Measurements from ENCODE around the gene RRAS.
A peak's percentile ranks its signal among the peaks of the same experiment; 100 is the strongest.

Gene RRAS

GRCh38 chr19:49594993-49595818 lies 44.7 kb downstream of the RRAS start:
- no peak for DNase-seq (ENCODE audit: low spot score)

GRCh38 chr19:49594157-49594992 lies 45.6 kb downstream of the RRAS start:
- no peak for DNase-seq (ENCODE audit: low spot score)

GRCh38 chr19:49593233-49594113 lies 46.5 kb downstream of the RRAS start:
- DNase-seq (ENCODE audit: low spot score), result peak; percentile 92

- no peak for DNase-seq (ENCODE audit: low spot score)
Observed at GRCh38 chr19:49592486-49593232, 47.3 kb downstream of the RRAS start.

GRCh38 chr19:49591731-49592485 lies 48.0 kb downstream of the RRAS start:
- peak; percentile 35 for DNase-seq (ENCODE audit: low spot score)

GRCh38 chr19:49590971-49591730 lies 48.8 kb downstream of the RRAS start, which contains the start of gene PRR12:
Gene PRR12 (plus strand): TSS chr19:49591182. CDS start chr19:49591655, 473 bp downstream.
- DNase-seq (ENCODE audit: low spot score), result peak; percentile 46

- DNase-seq (ENCODE audit: low spot score), result peak; percentile 95
Observed at GRCh38 chr19:49590071-49590970, 49.6 kb downstream of the RRAS start.

DNA sequence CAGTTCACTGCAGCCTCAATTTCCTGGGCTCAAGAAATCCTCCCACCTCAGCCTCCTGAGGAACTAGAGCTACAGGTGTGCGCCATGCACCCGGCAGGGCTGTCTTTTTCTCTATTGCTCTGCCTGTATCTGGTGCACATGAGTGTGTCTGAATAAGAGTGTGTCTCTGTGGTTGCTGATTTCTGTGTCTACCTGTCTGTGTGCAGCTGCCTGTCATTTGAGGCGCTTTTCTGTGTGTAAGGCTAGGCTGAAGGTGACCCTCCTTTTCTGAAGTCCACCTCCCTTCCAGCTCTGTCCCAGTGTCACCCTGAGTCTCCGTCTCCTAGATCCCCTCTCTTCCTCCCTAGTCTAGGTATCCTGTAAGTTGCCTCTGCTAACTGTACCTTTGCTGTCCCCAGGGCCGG lies 50.4 kb downstream of the RRAS start:
- DNase-seq (ENCODE audit: low spot score), result no peak

DNA sequence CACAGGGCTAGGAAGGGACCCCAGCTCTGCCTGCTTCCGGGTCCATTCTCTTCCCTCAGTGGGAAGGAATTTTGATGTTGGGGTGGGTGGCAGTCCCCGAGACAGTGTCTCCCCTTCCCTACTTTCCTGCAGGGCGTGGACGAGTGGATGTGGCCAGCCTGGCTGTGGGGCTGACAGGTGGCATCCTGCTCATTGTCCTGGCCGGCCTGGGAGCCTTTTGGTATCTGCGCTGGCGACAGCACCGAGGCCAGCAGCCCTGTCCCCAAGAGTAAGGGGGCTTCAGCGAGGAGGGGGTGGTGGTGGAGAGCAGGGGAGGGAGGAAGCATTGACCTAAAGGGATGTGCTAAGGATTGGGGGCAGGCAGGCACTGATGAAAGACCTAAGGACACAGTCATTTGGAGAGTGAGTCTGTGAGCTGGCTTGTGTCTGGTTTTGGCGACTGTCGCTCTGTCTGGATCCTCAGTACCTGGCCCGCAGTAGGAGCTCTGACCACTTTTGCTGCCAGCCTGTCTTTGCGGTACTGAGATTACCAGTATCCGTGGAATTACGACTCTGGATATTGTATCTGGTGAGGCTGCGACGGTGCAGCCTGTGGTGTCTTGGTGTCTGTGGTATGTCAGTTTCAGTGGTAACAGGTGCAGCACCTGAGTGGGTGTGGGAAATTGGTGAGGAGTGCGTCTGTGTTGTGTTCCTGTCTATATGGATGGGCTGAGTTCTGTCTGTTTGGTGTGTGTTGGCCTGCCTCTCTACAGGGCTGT lies 51.4 kb downstream of the RRAS start:
- DNase-seq (ENCODE audit: low spot score), result no peak

- no peak for DNase-seq (ENCODE audit: low spot score)
Observed at GRCh38 chr19:49587227-49587626, 52.7 kb downstream of the RRAS start.

Measured in hematopoietic multipotent progenitor cell treated with erythropoietin and hydrocortisone succinate and interleukin-3 and kit ligand, for 17 days (in vitro differentiated cells).